Duodenal mucosa (tissue), 2 donors: Measurements from ENCODE around the gene MGAT4A.

ENCODE experiments used
- H3K27ac ChIP-seq: one replicate; pipeline ENCODE4 v1.7.0; 2013; ENCODE audit warnings: low read depth, low read length
- H3K27me3 ChIP-seq, 2 donors: one replicate each; pipeline ENCODE4 v1.7.0; 2013; ENCODE audit warnings: low read length in 2 of 2, control low read depth in 1 of 2; ENCODE audit not compliant: insufficient read depth in 2 of 2, control insufficient read depth in 1 of 2
- H3K36me3 ChIP-seq, 2 donors: one replicate each; pipeline ENCODE4 v1.7.0; 2013; ENCODE audit warnings: low read length in 2 of 2, control low read depth in 1 of 2; ENCODE audit not compliant: insufficient read depth in 2 of 2, control insufficient read depth in 1 of 2
- H3K4me1 ChIP-seq, 2 donors: one replicate each; pipeline ENCODE4 v1.7.0; 2013; ENCODE audit warnings: low read length in 2 of 2, control low read depth in 1 of 2; ENCODE audit not compliant: insufficient read depth in 2 of 2, control insufficient read depth in 1 of 2
- H3K4me3 ChIP-seq, 2 donors: one replicate each; pipeline ENCODE4 v1.7.0; 2013; ENCODE audit warnings: low read length in 2 of 2, low read depth in 1 of 2
- H3K9ac ChIP-seq, 2 donors: one replicate each; pipeline ENCODE4 v1.7.0; 2013; ENCODE audit warnings: low read length in 2 of 2, low read depth in 1 of 2
- H3K9me3 ChIP-seq, 2 donors: one replicate each; pipeline ENCODE4 v1.7.0; 2013; ENCODE audit warnings: low read length in 2 of 2, control low read depth in 1 of 2; ENCODE audit not compliant: control insufficient read depth in 1 of 2

Gene MGAT4A

GRCh38 chr2:98746426-98746825 lies 15.5 kb upstream of the MGAT4A start:
- no peaks in the 10 kb centered on the region for H3K27me3 ChIP-seq
- no peak overlapping the region for H3K9ac ChIP-seq

GRCh38 chr2:98744595-98744994 lies 13.7 kb upstream of the MGAT4A start:
- Histone ChIP-seq H3K4me3 (no peak overlapping the region), H3K4me1 (peaks cover 7 to 10% of the 10 kb centered on the region in 2 donors), H3K9me3 (no peaks in the 10 kb centered on the region), H3K9ac (no peak overlapping the region), H3K36me3 (no peaks in the 10 kb centered on the region), H3K27ac (no peak overlapping the region), H3K27me3 (no peaks in the 10 kb centered on the region)

More at GRCh38 chr2:98746426-98746825, 15.5 kb upstream of the MGAT4A start:
- Histone ChIP-seq H3K27ac (no peak overlapping the region), H3K4me1 (peaks cover 7 to 10% of the 10 kb centered on the region in 2 donors), H3K36me3 (no peaks in the 10 kb centered on the region), H3K4me3 (no peak overlapping the region), H3K9me3 (no peaks in the 10 kb centered on the region)

- Histone ChIP-seq H3K36me3 (no peaks in the 10 kb centered on the region), H3K4me3 (no peak overlapping the region), H3K9ac (no peak overlapping the region), H3K27ac (no peak overlapping the region), H3K4me1 (peaks cover 6 to 10% of the 10 kb centered on the region in 2 donors), H3K9me3 (no peaks in the 10 kb centered on the region), H3K27me3 (no peaks in the 10 kb centered on the region)
Measured at GRCh38 chr2:98743835-98744234, 12.9 kb upstream of the MGAT4A start.

GRCh38 chr2:98739020-98739419 lies 8.1 kb upstream of the MGAT4A start:
- H3K9ac ChIP-seq: no peak overlapping the region
- H3K9me3 ChIP-seq: no peaks in the 10 kb centered on the region
- no peak overlapping the region for H3K27ac ChIP-seq
- no peak overlapping the region for H3K4me3 ChIP-seq
- H3K27me3 ChIP-seq: no peaks in the 10 kb centered on the region
- peaks cover 11 to 13% of the 10 kb centered on the region in 2 donors for H3K4me1 ChIP-seq
- no peaks in the 10 kb centered on the region for H3K36me3 ChIP-seq

GRCh38 chr2:98738304-98738703 lies 7.4 kb upstream of the MGAT4A start:
- Histone ChIP-seq H3K27me3 (no peaks in the 10 kb centered on the region), H3K4me3 (no peak overlapping the region), H3K27ac (no peak overlapping the region), H3K4me1 (peaks cover 12 to 13% of the 10 kb centered on the region in 2 donors), H3K9ac (no peak overlapping the region), H3K36me3 (no peaks in the 10 kb centered on the region), H3K9me3 (no peaks in the 10 kb centered on the region)

- no peak overlapping the region for H3K27ac ChIP-seq
- no peak overlapping the region for H3K4me3 ChIP-seq
- H3K36me3 ChIP-seq: no peaks in the 10 kb centered on the region
- peaks cover 13 to 17% of the 10 kb centered on the region in 2 donors for H3K4me1 ChIP-seq
- no peaks in the 10 kb centered on the region for H3K27me3 ChIP-seq
- no peaks in the 10 kb centered on the region for H3K9me3 ChIP-seq
- no peak overlapping the region for H3K9ac ChIP-seq
Measured at GRCh38 chr2:98737848-98738247, 6.9 kb upstream of the MGAT4A start.

- peaks cover 22 to 24% of the 10 kb centered on the region in 2 donors for H3K4me1 ChIP-seq
Measured at GRCh38 chr2:98736464-98736889, 5.5 kb upstream of the MGAT4A start.

GRCh38 chr2:98734823-98735260 lies 3.9 kb upstream of the MGAT4A start:
- H3K27ac ChIP-seq: no peak overlapping the region
- H3K4me3 ChIP-seq: no peak overlapping the region
- H3K4me1 ChIP-seq: peaks cover 22 to 24% of the 10 kb centered on the region in 2 donors
- H3K9me3 ChIP-seq: no peaks in the 10 kb centered on the region
- no peaks in the 10 kb centered on the region for H3K36me3 ChIP-seq
- no peak overlapping the region for H3K9ac ChIP-seq
- no peaks in the 10 kb centered on the region for H3K27me3 ChIP-seq

More at GRCh38 chr2:98736464-98736889, 5.5 kb upstream of the MGAT4A start:
- H3K9me3 ChIP-seq: no peaks in the 10 kb centered on the region
- no peaks in the 10 kb centered on the region for H3K36me3 ChIP-seq
- no peak overlapping the region for H3K9ac ChIP-seq
- no peaks in the 10 kb centered on the region for H3K27me3 ChIP-seq
- no peak overlapping the region for H3K27ac ChIP-seq
- H3K4me3 ChIP-seq: no peak overlapping the region

GRCh38 chr2:98734162-98734561 lies 3.2 kb upstream of the MGAT4A start:
- Histone ChIP-seq H3K4me1 (peaks cover 22 to 24% of the 10 kb centered on the region in 2 donors), H3K4me3 (no peak overlapping the region), H3K27ac (no peak overlapping the region), H3K36me3 (no peaks in the 10 kb centered on the region), H3K9me3 (no peaks in the 10 kb centered on the region), H3K27me3 (no peaks in the 10 kb centered on the region), H3K9ac (no peak overlapping the region)

- Histone ChIP-seq H3K9me3 (no peaks in the 10 kb centered on the region), H3K27me3 (no peaks in the 10 kb centered on the region), H3K4me1 (peaks cover 24 to 32% of the 10 kb centered on the region in 2 donors), H3K9ac (peak overlapping the region in 1 of 2 donors; percentile 86), H3K4me3 (peak overlapping the region; percentile 76 to 88), H3K36me3 (no peaks in the 10 kb centered on the region), H3K27ac (no peak overlapping the region)
Measured at GRCh38 chr2:98732430-98733051, 1.6 kb upstream of the MGAT4A start.
